Stimulated activated CD8-positive, alpha-beta memory T cell treated with anti-CD3 and anti-CD28 coated beads, Interleukin-7, amount 100 ng/mL, for 24 hours (primary cell): Measurements from ENCODE around the gene RIPOR2.
"Not testable (repeated sequence)": the region's sequence is repeated elsewhere in the genome, so short reads cannot be mapped to it uniquely, and the experiment has no call there.

ENCODE experiments used
- DNase-seq: peaks from one replicate; pipeline ENCODE4 v3.0.0-alpha.2; 2020; ENCODE audit warnings: low read depth

Gene RIPOR2

GRCh38 chr6:24761193-24761835 lies 174.4 kb downstream of the RIPOR2 start:
- DNase-seq = no peak

- no peak for DNase-seq
Observed at GRCh38 chr6:24760210-24760609, 175.6 kb downstream of the RIPOR2 start.

- no peak for DNase-seq
Observed at GRCh38 chr6:24759718-24760117, 176.0 kb downstream of the RIPOR2 start.

GRCh38 chr6:24757611-24758010 lies 178.1 kb downstream of the RIPOR2 start:
- no peak for DNase-seq

DNA sequence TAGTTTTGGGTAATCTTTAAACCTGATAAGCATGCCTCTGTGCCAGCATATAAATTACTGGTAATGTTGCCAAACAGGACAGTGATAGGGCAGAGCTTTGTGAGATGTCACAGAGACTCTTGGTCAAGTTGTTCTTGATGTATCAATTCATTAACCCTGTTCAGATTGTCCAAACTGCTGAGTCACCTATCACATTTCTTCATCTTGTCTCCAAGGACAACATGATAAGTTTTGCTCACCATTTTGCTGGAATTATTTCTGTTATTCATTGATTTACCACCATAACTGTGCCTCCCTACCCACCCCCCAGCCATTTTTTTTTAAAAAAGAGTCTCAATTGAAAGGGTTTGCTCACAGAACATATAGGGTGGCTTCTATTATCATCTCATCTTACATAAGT lies 180.5 kb downstream of the RIPOR2 start:
- no peak for DNase-seq

DNA sequence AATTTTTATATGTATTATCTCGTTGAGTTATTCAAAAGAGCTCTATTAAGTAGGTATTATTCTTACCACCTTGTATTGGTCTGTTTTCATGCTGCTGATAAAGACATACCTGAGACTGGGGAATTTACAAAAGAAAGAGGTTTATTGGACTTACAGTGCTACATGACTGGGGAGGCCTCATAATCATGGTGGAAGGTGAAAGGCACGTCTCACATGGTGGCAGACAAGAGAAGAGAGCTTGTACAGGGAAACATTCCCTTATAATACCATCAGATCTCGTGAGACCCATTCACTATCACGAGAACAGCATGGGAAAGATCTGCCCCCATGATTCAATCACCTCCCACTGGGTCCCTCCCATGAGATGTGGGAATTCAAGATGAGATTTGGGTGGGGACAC lies 181.4 kb downstream of the RIPOR2 start:
- DNase-seq = not testable (repeated sequence)
